ENCODE data around the gene SRPRB.
A peak's percentile ranks its signal among the peaks of the same experiment; 100 is the strongest.

The SRPRB gene, protein sequence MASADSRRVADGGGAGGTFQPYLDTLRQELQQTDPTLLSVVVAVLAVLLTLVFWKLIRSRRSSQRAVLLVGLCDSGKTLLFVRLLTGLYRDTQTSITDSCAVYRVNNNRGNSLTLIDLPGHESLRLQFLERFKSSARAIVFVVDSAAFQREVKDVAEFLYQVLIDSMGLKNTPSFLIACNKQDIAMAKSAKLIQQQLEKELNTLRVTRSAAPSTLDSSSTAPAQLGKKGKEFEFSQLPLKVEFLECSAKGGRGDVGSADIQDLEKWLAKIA

DNA sequence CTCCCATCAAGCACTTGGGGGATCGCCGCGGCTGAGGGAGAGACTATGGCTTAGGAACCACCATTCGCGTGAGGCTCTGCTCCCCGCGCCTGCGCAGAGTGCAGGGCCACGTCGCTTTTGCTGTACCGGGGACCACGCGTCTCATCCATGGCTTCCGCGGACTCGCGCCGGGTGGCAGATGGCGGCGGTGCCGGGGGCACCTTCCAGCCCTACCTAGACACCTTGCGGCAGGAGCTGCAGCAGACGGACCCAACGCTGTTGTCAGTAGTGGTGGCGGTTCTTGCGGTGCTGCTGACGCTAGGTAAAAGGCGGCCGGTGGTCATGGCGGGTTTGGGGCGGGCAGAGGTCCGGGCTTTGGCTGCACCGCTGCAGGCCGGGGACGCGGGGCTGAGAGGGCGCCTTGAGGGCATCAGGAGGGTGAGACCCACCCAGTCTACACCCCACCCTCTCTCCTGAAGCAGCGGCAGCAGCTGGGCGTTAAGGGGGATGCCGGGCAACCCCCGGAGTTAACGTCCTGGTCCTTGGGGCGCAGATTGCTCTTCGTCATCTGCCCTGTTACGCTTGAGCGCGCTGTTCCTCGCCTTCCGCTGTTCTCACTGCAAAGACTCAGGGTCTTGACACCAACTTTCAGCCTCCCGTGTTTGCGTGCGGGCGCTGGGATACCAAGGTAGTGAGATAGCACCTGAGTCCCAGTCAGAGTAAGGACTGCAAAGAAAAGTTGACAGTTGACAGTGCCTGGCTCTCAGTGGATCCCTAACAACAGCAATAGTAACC is at the start of gene SRPRB:
Gene SRPRB, plus strand, starts transcription at position 114 of the 774 bp plus-strand sequence. Its CDS starts 34 bp downstream, at position 148.
- peak; percentile 98 for DNase-seq

DNA sequence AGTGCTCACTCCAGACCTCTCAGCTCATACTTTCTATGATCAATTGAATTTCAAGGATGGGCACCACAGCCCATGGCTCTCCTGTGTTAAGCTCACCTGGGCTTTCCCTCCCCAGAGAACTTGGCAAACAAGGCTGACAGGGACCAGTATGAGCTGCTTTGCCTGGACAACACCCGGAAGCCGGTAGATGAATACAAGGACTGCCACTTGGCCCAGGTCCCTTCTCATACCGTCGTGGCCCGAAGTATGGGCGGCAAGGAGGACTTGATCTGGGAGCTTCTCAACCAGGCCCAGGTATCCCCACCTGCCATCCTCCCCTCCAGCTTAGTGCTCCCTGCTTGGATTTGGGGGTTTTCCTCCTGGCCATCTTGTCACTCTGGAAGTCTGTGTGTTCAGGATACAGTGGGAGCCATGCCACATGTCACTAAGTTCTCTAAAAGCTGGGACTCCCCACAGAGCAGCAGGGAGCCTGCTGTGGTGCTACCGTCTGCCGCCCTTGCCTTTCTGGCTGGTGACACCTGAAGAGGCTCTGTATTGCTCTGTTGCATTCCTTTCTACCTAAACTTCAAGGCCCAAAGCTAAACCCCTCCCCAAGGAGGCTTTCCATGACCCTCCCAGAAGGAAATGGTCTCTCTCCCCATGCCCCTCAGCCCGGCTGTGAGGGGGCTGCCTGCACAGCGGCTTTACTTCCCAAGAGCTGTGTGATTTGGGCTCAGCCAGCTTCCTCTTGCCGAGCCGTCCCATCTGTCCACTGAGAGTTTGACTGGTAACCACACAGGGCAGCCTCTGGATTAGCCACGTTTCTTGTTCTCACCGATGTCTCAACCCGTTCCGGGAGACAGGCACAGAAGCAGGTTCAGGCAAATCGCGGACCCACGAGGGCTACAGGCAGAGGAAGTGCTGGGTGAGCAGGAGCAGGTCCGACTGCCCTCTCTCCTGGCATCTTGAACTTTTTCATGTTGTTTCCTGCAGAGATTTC is 48.6 kb upstream of the SRPRB start:
- no peak for DNase-seq

DNA sequence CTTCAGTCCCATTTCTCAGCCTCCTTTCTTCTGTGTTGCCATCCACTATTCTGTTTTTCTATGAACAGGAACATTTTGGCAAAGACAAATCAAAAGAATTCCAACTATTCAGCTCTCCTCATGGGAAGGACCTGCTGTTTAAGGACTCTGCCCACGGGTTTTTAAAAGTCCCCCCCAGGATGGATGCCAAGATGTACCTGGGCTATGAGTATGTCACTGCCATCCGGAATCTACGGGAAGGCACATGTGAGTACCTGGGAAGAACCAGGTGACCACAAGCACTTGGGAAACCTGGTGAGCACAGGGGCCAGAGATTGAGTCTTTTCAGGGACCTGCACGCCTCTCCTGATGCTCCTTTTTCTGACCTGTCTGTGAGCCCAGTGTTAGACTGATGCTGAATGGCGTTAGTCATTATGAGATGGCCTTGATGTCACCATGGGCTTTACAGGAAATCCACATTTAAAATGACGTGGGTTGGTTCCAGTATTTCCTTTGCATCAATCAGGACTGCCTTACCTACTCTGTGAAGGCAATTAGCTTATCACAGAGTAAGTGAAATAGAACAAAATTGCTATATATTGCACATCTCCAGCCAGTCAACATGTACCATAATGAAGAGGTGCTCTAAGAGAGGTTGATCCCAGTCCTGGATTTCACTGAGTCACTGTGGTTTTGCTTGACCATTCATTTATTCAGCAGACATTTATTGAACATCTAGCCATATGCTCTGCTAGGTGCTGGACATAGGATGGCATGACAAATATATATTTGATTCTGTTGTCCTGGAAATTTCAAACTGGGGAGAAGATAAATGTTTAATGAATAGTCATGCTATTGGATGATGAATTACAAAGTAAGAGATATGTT is 47.7 kb upstream of the SRPRB start:
- DNase-seq = no peak

DNA sequence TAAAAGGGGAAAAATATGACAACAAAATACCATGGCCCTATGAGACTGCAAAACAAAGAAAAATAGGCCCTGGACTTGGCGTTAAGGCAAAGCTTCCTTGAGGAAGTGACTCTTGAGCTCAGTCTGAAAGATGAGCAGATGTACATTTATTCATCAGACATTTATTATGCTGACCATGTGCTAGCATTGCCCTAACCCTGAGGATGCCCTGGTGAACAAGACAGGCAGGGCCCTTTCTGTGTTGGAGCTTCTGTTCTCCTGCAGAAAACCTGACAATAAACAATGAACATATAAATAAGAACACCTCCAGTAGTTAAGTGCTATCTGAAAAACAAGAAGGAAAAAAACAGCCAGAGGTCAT is 47.1 kb upstream of the SRPRB start:
- no peak for DNase-seq

DNA sequence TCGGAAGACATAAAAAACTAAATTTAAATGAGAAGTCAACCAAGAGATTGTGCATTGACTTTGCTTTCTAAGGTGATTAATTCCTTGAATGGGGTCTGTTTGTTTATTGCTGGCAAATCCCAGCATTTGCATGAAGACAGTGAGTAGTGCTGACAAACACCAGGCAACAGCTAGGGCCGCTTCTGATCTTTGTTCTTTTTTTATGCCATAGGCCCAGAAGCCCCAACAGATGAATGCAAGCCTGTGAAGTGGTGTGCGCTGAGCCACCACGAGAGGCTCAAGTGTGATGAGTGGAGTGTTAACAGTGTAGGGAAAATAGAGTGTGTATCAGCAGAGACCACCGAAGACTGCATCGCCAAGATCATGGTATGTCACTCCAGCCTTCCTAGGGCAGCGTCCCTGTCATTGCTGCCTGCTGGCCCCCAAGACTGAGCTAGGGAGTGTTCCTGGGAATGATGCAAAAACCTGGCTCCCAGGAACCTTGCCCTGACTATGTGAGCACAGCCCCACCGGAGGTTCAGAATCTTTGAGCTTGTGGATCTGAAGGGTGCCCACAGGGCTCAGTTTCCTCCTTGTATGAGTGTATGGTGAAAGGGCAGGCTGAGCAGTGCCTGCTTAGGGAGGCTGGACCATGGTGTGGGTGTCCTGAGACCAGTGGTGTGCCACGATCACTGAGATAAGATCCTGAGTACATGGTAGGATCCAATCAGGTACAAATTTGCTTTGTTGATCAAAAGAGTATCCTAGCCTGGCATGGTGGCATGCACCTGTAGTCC is 46.5 kb upstream of the SRPRB start:
- no peak for DNase-seq

DNA sequence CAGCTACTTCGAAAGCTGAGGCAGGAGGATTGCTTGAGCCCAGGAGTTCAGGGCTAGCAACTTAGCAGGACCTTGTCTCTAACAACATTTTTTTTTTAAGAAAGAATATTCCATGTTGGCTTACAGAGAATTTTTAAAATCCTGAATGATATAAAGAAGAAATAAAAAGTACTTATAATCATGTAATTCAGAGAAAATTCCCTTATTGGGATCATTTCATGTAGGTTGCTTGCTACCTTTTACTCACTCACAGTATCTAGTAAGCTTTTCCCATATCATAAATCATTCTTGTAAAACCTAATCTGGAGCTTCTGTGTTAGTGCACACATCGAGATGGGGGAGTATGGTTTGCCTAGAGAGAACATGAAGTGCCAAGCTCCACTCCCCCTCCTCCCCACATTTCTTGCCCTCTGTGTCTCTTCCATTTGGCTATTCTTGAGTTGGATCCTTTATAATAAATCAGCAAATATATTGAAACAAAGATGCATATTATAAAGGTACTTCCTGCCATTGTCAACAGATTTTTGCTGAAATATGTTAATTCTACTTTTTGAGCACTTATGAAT is 45.8 kb upstream of the SRPRB start:
- no peak for DNase-seq

DNA sequence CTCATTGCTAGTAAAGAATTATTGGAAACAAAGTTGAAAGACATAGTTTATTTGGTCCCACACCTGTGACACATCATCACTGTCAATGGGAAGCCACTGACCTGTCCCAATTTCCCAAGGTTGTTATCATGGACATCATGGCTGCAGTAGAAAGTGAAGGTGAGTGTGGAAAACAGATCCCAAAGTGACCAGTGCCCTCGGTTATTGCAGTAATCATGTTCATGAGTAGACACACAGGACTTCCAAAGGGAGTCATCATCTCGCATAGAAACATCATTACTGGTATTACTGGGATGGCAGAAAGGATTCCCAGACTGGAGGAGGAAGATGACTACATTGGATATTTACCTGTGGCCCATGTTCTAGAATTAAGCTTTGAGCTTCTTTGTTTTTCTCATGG is 44.7 kb upstream of the SRPRB start:
- DNase-seq = no peak

DNA sequence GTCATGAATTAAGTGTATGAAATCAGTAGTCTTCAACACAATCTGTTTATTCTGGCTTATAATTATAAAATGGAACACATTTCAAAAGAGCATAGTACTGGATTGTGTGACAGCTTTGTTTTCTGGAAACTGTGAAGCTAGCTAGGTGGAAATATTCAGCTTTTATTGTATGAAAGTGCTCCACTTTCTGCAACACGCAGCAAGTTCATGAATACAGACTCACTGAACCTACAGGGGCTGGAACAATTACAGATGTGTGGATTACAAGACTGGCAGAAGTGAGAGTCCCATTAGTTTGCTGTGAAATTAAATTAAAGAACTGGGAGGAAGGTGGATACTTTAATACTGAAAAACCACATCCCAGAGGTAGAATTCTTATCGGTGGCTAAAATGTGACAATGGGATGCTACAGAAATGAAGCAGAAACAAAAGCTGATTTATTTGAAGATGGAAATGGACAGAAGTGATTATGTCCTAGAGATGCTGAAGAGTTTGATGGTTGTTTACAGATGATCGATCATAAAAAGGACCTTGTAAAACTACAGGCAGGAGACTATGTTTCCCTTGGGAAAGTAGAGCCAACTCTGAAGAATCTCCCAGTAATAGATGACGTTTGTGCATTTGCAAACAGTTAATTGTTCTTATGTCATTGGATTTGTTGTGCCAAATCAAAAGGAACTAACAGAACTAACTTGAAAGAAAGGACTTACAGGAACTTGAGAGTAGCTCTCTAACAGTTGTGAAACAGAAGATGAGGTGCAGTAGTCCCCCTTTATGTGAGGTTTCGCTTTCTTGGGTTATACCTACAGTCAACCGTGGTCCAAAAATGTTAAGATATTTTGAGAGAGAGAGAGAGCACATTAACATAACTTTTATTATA is 43.8 kb upstream of the SRPRB start:
- no peak for DNase-seq

DNA sequence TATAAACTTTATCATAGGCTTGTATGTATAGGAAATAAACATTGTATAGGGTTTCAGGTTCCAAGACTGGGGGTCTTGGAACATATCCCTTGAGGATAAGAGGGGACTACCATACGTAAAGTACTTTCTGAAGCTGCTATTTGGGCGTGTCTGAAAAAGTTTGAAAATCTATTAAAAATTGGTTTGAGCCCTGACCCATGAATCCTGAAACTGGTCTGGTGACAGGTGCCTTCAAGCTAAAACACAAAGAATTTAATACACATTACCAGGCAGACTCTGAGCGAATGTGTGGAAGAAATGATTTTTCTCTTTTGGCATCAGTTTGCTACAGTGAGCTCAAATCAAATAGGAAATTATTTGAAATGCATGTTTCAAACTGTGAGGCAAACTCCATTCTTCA is 43.1 kb upstream of the SRPRB start:
- no peak for DNase-seq

DNA sequence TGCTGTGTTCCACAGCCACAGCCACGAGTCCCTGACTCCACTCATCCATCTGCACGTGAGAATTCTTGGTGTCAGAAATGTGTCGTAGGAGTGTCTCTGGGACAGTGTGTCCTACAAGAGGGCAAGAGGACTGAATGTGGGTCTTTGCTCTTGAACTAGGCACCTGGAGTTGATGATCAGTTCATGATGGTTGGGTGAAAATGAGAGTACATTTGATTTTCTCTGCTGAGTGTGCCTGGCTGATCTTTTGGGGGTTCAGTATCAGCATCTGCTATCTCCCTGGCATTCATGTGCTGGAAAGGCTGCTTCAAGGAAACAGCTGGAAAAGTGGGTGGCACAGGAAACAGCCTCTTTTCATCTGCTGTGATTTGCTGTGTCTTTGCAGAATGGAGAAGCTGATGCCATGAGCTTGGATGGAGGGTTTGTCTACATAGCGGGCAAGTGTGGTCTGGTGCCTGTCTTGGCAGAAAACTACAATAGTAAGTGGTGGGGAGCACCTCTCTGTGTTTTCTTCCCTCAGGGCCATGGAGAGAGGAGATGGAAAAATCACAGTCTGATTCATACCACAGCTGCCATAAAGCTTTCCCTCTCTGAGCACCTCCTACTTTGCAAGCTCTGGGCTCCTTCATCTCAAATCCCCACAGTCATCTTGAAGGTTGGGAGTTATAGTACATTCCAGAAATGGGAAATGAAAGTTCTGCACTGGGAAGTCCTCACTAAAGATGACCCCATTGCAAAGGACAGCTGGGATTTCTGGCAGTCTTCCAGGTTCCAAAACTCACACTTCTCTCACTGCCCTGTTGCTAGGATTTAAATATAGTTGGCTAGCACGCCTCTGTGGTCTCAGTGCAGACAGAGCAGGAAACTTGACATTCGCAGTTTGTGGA is 41.6 kb upstream of the SRPRB start:
- no peak for DNase-seq

DNA sequence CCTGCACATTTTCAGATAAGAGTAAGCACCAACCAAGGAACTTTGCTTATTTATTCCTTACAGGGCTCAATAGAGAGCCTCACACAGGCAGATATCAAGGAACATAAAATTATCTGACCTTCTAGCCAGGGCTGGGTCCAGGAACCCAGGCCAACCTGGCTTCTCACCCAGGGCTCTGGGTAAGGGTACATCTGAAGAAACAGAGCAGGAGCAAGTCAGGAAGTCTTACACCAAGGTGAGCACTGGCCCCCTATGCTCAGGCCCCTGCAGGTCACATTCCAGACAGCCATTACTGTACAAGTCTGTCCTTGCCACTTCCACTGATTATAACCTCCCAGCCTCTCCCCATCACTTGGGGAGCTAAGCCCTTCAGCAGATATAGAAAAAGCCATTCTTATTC is 40.4 kb upstream of the SRPRB start:
- no peak for DNase-seq

DNA sequence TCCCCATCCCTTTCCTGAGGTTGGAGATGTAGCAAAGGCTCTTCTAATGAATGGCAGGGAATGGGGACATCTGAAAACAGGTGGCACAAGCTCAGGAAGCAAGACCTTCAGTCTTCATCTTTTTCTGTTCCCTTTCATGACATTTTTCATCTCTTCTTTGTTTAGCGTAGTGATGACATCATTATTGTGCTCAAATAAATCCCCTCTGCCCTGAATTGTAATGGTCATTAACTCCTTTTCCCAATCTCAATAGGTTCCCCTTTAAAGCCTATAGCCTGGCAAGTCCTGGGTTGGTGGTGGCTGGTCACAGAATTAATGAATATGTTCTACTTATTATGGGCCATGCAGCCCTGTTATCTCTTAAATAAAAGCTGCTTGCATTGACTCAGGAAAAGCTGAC is 38.0 kb upstream of the SRPRB start:
- no peak for DNase-seq

DNA sequence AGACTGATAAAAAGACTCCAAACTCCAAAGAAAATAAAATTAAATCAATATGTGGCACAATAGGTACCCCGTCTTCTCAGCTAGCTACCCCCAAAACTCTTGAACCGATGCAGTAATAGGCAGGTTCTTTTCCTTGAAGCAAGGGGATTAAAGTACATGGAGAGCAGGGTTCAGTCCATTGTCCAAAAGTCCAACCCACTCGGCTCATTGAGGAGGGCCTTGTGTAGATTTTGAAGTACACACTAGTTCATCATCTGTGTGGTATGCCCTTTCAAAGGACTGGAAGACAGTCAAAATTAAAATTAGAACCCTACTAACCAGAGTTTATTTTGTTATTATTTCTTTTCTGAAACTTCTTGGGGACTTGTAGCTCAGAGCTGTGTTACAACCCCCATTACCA is 36.1 kb upstream of the SRPRB start:
- DNase-seq = no peak

DNA sequence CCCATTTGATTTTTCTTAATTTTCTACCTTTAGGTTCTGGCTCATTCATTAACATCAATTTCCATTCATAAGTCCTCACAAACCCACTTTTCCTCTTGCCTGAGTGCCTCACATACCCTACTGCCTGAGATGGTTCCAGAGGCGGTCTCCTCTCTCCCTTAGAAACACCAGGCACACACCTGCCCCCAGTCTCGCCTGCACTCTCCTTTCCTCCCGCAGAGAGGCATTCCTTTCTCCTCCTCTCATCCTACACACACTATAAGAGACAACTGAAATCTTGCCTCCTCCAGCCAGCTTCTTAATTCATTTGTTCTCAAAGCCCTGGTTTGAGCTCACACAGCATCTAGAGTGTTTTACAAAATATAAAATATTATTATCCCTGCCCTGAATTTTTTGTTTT is 31.9 kb upstream of the SRPRB start:
- DNase-seq = no peak

DNA sequence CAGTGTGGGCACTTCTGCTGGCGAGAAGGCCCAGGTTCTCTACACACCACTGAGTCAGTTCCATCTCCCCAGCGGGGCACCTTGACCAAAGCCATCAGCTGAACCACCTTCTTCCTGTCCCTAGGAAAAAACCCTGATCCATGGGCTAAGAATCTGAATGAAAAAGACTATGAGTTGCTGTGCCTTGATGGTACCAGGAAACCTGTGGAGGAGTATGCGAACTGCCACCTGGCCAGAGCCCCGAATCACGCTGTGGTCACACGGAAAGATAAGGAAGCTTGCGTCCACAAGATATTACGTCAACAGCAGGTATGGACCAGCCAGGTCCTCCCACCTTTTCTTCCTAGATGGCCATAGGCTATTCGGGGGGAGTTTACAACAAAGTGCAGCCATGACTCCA is 30.3 kb upstream of the SRPRB start:
- no peak for DNase-seq

DNA sequence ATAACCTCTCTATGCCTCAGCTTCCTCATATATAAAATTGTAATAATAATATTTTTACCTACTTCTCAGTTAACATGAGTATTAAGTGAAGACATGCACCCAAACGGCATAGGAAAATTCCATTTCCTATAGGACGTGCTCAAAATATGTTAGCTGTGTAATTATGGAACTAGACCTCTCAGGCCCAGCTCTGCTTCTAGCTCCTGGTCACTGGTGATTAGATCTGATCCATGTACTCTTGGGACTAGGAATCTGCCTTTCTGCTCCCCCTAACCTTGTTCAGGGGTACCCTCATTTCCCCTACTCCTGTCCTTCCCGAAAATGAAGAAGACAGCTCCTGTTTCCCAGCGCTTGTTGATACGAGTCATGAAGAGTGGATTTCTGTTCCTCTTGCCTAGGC is 29.8 kb upstream of the SRPRB start:
- no peak for DNase-seq

DNA sequence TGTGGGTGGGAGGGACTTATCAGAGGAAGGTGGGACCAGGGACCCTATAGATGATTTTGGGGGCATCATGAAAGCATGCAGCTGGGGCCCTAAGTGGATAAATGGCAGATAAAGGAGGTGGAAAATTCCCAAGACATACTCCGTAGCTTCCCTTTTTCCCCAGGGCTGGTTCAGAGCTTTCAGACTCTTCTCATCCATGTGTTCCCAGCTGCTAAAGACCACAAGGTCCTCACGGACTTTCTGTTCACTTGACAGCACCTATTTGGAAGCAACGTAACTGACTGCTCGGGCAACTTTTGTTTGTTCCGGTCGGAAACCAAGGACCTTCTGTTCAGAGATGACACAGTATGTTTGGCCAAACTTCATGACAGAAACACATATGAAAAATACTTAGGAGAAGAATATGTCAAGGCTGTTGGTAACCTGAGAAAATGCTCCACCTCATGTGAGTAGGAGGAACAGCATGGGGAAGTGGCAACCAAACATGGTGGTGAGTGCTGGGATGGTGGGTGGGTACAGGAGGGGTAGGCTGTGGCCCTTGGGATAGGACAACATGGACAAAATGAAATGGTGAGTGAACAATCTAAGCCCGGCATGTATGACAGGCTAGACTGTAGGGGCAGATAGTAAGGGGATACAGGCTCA is 28.7 kb upstream of the SRPRB start:
- no peak for DNase-seq

DNA sequence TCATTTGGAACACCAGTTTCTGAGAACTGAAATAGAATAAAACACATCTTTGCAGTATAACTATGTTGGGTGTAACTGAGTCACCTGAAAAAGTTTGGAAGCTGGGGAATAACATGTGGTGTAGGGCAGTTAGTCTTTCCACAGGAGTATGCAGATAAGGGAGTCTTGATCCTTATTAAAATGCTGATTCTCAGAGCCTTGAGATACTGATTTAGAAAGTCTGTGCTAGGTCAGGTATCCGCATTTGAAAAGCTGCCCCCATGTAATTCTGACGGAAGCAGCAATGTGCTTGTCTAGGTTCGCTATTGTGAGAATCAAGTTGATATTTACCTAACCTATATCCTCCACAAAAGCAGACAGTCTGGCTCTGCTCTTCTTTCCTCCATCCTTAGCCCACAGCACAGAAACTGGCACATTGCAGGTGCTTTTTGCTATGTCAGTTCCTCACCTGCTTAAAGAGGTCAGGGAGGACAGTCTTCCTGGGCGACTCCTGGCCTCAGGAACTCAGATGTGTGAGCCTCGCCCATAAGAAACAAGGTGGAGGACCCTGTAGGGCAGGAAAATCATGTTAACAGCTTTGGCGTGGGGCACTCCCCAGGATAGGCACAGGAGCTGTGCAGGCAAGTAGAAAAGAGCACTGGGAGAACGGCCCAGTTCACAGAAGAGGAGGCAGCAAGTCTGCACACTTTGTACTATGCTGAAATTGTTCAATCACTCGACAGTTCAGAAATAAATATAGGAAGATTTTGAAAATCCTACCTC is 27.6 kb upstream of the SRPRB start:
- DNase-seq = no peak
